PFSK-1 (cell line): Measurements from ENCODE around the gene ST3GAL6.

ENCODE experiments used
- FOXP2 ChIP-seq: optimal IDR thresholded peaks from 2 replicates; pipeline ENCODE3; 2011; ENCODE audit warnings: borderline replicate concordance, control low read depth, inconsistent platforms; ENCODE audit not compliant: insufficient read depth; ENCODE audit errors: extremely low read length, extremely low read depth
- POLR2AphosphoS5 ChIP-seq: IDR thresholded peaks from 2 replicates; pipeline ENCODE4 v1.6.1; 2012; ENCODE audit warnings: low read depth, mild to moderate bottlenecking, control low read depth, low read length, moderate library complexity
- SIN3A ChIP-seq: IDR thresholded peaks from 2 replicates; pipeline ENCODE4 v1.6.1; 2012; ENCODE audit warnings: mild to moderate bottlenecking, low read length, moderate library complexity, borderline replicate concordance; ENCODE audit not compliant: insufficient read depth
- TAF1 ChIP-seq: IDR thresholded peaks from 2 replicates; pipeline ENCODE4 v1.6.1; 2012; ENCODE audit warnings: low read length, control low read depth, borderline replicate concordance; ENCODE audit not compliant: insufficient read depth
- TF ChIP-seq, protein P1 (sequence below), 2 experiments: IDR thresholded peaks; 2 replicates each; pipeline versions ENCODE4 v1.6.1 to v1.8.0; 2011 to 2012; ENCODE audit warnings: low read depth in 2 of 2, low read length in 2 of 2, control low read depth in 1 of 2, inconsistent platforms in 1 of 2, mild to moderate bottlenecking in 1 of 2, moderate library complexity in 1 of 2; ENCODE audit not compliant: insufficient read depth in 1 of 2

DNA sequence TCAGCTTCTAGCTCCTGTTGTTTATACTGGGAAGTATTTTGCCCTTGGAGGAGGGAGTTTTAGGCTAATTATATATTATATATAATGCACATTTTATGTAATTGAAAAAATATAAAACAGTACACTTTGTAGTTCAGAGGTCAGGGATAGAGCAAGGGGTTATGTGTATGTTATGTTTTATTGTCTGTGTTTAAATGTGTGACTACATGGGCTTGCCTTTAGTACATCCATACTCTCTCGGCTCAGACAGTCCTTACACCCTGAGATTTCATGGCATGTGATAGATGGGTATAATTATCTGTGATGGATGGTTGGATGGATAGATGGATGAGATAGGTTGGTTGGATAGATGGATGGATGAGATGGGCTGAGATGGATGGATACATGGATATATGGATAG lies 17.4 kb upstream of the ST3GAL6 start:
- TF ChIP-seq, protein P1, sequence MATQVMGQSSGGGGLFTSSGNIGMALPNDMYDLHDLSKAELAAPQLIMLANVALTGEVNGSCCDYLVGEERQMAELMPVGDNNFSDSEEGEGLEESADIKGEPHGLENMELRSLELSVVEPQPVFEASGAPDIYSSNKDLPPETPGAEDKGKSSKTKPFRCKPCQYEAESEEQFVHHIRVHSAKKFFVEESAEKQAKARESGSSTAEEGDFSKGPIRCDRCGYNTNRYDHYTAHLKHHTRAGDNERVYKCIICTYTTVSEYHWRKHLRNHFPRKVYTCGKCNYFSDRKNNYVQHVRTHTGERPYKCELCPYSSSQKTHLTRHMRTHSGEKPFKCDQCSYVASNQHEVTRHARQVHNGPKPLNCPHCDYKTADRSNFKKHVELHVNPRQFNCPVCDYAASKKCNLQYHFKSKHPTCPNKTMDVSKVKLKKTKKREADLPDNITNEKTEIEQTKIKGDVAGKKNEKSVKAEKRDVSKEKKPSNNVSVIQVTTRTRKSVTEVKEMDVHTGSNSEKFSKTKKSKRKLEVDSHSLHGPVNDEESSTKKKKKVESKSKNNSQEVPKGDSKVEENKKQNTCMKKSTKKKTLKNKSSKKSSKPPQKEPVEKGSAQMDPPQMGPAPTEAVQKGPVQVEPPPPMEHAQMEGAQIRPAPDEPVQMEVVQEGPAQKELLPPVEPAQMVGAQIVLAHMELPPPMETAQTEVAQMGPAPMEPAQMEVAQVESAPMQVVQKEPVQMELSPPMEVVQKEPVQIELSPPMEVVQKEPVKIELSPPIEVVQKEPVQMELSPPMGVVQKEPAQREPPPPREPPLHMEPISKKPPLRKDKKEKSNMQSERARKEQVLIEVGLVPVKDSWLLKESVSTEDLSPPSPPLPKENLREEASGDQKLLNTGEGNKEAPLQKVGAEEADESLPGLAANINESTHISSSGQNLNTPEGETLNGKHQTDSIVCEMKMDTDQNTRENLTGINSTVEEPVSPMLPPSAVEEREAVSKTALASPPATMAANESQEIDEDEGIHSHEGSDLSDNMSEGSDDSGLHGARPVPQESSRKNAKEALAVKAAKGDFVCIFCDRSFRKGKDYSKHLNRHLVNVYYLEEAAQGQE (IDR thresholded peaks at IDR 0.05; ENCODE audit: insufficient read depth in 1 of 2, low read depth in 2 of 2, low read length in 2 of 2): no peak
- TF ChIP-seq POLR2AphosphoS5: no peak
- TF ChIP-seq TAF1: no peak
- no peak for TF ChIP-seq SIN3A
- no peak for TF ChIP-seq FOXP2
